ENCODE results near the gene SERPINB12.
A peak's percentile ranks its signal among the peaks of the same experiment; 100 is the strongest.

The SERPINB12 gene

DNA sequence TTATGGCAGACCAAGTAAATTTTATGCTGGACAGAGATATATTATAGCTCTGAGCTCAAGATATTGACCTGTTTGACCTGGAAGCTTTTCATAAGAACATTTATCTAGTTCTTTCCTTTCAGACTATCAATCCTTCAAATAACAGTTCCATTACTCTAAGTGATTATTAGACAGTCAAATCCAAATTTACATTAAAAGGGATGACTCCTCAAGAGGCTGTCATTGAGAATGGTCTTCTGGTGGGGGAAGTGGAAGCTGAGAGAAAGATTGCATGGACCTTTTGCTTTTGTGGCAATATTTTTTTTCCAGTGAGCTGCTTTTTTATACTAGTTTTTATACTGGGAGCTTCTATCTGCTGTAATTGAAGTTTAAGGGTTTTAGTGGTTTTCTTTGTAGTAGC lies 14.9 kb upstream of the SERPINB12 start:
- no peak overlapping the region for H3K4me3 ChIP-seq (replicated peaks in 1 of 2; ENCODE audit: low read depth in 2 of 2, low read length in 2 of 2)
- TF ChIP-seq, protein P1, sequence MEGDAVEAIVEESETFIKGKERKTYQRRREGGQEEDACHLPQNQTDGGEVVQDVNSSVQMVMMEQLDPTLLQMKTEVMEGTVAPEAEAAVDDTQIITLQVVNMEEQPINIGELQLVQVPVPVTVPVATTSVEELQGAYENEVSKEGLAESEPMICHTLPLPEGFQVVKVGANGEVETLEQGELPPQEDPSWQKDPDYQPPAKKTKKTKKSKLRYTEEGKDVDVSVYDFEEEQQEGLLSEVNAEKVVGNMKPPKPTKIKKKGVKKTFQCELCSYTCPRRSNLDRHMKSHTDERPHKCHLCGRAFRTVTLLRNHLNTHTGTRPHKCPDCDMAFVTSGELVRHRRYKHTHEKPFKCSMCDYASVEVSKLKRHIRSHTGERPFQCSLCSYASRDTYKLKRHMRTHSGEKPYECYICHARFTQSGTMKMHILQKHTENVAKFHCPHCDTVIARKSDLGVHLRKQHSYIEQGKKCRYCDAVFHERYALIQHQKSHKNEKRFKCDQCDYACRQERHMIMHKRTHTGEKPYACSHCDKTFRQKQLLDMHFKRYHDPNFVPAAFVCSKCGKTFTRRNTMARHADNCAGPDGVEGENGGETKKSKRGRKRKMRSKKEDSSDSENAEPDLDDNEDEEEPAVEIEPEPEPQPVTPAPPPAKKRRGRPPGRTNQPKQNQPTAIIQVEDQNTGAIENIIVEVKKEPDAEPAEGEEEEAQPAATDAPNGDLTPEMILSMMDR (IDR thresholded peaks at IDR 0.05; ENCODE audit: low read depth, low read length) = no peak
- DNase-seq (ENCODE audit: low read depth in 2 of 2) = no peak

DNA sequence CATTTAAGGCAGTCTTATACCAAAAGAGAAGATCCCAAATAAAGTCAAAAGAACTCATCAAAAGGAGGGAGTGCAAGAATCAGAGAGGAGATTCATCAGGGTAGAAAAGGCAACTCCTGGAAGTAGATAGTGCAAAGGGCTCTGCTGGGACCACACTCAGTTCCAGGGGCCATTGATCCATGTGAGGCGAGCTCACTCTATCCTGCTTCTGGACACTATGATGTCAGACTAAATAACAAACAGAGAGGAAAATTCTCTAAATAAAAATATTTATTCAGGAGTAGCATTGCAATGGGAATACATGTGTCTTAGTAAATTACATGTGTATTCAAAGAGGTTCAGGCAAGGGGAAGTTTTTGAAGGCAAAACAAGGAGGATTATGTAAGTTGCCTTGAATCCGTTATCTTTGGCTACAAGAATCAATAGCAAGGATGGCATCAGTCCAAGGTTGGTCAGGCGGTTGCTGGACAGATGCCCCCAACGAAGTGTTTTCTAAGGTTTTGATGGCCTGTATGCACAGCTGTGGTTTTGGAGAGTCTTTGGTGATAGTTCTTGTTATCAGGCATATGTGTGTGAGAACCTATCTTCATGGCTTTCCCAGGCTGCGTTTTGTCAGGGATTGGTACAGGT lies 13.2 kb upstream of the SERPINB12 start:
- peak in 1 of 2 donors; percentile 17 for DNase-seq (ENCODE audit: low read depth in 2 of 2)
- no peak overlapping the region for H3K4me3 ChIP-seq (replicated peaks in 1 of 2; ENCODE audit: low read depth in 2 of 2, low read length in 2 of 2)
- TF ChIP-seq, protein P1 (IDR thresholded peaks at IDR 0.05; ENCODE audit: low read depth, low read length) = no peak

DNA sequence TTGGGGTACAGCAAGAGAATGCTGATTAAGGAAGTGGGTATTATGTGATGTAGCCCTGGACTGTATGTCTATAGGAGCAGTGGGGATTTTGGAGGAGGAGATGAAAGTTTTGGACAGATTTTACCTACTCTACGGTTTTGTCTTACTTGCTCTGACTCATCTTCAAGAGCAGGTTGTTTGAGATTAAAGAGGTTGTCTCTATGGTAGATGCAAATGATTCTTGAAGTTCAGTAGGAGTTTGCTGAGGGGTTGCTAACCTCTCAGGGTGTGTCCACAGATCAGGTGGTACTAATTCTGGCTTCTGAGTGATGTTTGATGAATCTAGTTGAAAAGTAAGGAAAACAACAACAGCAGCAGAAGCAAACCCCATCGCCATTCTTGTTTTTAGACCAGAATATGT lies 9.7 kb upstream of the SERPINB12 start:
- no peak overlapping the region for H3K4me3 ChIP-seq (replicated peaks in 1 of 2; ENCODE audit: low read depth in 2 of 2, low read length in 2 of 2)
- TF ChIP-seq, protein P1 (IDR thresholded peaks at IDR 0.05; ENCODE audit: low read depth, low read length) = no peak
- DNase-seq (ENCODE audit: low read depth in 2 of 2) = no peak

DNA sequence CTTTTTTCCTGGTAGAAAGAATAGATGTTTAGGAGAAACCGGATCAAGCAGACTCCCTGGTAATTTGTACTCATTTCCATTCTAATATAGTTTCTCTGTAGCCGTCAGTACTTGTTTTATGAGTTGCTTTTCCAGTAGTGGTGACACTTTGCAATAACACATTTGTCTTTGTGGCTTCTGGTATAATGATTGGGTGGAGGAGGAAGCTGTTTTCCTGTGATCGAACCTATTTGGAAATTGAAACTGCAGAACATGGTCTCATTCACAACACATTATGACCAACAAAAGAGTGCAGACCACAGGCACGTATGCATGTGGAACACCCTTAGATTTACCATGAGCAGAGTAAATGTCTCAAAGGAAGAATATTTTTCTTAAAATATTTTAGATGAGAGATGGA lies 7.6 kb upstream of the SERPINB12 start:
- DNase-seq (ENCODE audit: low read depth in 2 of 2) = no peak
- no peak overlapping the region for H3K4me3 ChIP-seq (replicated peaks in 1 of 2; ENCODE audit: low read depth in 2 of 2, low read length in 2 of 2)
- TF ChIP-seq, protein P1 (IDR thresholded peaks at IDR 0.05; ENCODE audit: low read depth, low read length) = no peak

DNA sequence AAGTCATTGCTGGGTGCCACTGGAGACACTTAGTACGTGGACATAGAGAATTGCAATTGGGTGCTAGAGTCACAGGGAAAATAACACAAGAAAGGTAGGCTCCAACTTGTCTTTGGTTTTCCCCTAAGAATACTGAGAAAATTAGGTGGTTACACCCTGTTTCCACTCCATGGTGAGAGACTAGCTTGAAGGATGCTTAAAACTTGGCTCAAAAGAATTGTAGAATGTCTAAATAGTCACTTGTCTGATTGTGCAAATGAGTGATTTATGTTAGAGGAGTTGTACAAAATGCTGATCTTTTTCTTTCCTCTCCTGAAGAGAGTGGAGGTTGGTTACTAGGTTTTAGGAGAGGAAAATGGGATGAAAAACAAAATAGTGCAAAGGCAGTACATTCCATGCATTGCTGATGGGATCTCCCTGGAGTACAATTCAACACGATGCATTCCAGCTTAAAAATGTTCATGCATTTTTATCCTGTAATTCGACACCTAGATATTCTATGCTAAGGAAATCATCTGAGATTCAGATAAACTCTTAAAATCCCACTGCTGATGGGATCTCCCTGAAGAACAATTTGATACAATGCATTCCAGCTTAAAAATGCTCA lies 2.2 kb upstream of the SERPINB12 start:
- peak; percentile 48 to 49 for DNase-seq (ENCODE audit: low read depth in 2 of 2)
- TF ChIP-seq, protein P1 (IDR thresholded peaks at IDR 0.05; ENCODE audit: low read depth, low read length) = no peak
- H3K4me3 ChIP-seq (replicated peaks in 1 of 2; ENCODE audit: low read depth in 2 of 2, low read length in 2 of 2) = no peak overlapping the region

DNA sequence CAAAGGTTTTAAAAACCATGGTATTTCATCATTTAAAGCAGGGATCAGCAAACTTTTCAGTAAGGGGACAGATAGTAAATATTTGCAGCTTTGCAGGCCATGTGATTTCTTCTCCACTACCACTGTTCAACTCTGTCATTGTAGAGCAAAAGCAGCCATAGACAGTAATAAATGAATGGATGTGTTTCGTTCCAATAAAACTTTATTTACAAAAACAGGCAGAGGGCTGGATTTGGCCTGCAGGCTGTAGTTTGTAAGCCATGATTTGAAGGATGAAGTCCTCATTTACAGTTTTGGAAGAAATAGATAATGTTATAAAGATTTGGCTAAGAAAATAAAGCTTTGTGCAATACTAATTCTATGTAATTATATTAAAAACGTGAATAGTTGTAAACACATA lies 1.8 kb downstream of the SERPINB12 start:
- DNase-seq (ENCODE audit: low read depth in 2 of 2) = no peak
- TF ChIP-seq, protein P1 (IDR thresholded peaks at IDR 0.05; ENCODE audit: low read depth, low read length) = no peak
- H3K4me3 ChIP-seq (replicated peaks in 1 of 2; ENCODE audit: low read depth in 2 of 2, low read length in 2 of 2) = no peak overlapping the region

Data from cardiac fibroblast (primary cell).